Mucosa of descending colon (tissue), 3 donors: ENCODE results near the gene HSPA1A. TPM values are rescaled to one million over a fixed set of nuclear protein-coding genes. Genes with fewer than 3 reads are reported as not detected.
A peak's percentile ranks its signal among the peaks of the same experiment; 100 is the strongest.
"Not testable (repeated sequence)": the region's sequence is repeated elsewhere in the genome, so short reads cannot be mapped to it uniquely, and the experiment has no call there.

ENCODE experiments used
- ATAC-seq: fragments of 200-7000 bp; cut with Tn5 transposase; one replicate; pipeline ENCODE4 v1.9.1; 2020; ENCODE audit warnings: mild to moderate bottlenecking, moderate library complexity
- DNase-seq, 3 donors: peaks; one replicate each; pipeline ENCODE4 v3.0.0-alpha.2; 2020
- H3K36me3 ChIP-seq: fragments of 200-600 bp; one replicate; pipeline ENCODE4 v1.8.0; 2021; ENCODE audit warnings: low read depth, mild to moderate bottlenecking
- H3K4me1 ChIP-seq: fragments of 200-600 bp; one replicate; pipeline ENCODE4 v1.8.0; 2021; ENCODE audit warnings: low read depth, mild to moderate bottlenecking
- H3K4me3 ChIP-seq: fragments of 200-600 bp; one replicate; pipeline ENCODE4 v1.8.0; 2021; ENCODE audit warnings: mild to moderate bottlenecking
- H3K9me3 ChIP-seq: fragments of 200-600 bp; one replicate; pipeline ENCODE4 v1.8.0; 2021; ENCODE audit warnings: mild to moderate bottlenecking
- CTCF ChIP-seq: fragments of 200-600 bp; IDR thresholded peaks from one replicate; pipeline ENCODE4 v1.8.0; 2022; ENCODE audit warnings: antibody characterized with exemption, mild to moderate bottlenecking
- intact Hi-C, 2 donors: fragments of 100-400 bp; cut with DNase I in 1 of 2; cut with micrococcal nuclease in 1 of 2; formaldehyde crosslinking; loops; one replicate each; pipeline versions ENCODE4 v1.11.0 to v1.11.1; 2022; cut with DNase I, micrococcal nuclease
- total RNA-seq, 3 donors: library from RNA; stranded (reverse); fragmentation: NEBNext Ultra II Directional in 2 of 3; extraction: Animal tissue kit (Norgen Biotek cat#: 25700) in 2 of 3; gene quantifications; one replicate each; pipeline versions ENCODE4 v1.2.1 to v1.2.4, GENCODE V29; 2021 to 2023
- donor health status: DM: no; HTN: no; CAD: no; lungs with moderate emphysema.
- donor health status: DM: no; HTN: no; CAD: no.
- donor health status: DM: no; HTN: yes; CAD: no.

Gene HSPA1A
- total RNA-seq, 3 donors from 2014 or later: 73.6 to 274 (median 107) TPM

DNA sequence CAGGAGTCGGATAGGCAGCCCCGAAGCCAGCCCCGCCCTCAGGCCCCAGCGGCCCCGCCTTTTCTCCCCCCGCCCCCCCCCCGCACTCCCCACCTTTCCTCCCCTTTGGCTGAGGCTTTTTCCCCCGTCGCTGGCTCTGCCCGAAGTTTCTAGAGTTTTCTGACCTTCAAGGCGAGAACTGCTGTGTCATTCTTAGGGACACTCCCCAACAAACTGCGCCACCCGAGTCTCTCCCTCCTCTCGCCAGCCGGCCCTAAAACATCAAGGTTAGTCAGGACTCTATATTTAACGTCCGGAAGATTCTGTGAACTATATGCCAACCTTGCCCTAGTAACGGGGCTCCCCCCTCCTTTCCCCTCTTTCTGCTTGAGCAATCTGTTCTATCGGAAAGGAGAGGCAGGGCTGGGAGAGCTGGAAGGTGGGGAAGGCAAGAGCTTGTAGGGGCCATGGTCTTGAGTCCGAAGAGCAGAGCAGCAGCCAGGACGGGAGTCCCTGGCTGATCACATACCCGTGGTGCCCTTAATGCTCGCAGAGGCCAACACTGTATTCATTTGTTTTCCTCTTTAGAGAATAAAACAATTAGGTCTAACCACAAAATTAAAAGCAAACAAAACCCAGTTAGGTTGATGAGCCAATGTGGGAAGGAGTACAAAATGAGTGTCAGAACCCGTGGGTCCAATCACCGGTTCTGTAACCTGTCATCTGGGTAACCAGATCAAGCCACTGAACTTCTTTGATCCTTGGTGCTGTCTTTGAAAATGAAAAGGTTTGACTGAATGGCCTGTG, 6.9 kb downstream of the HSPA1A start:
- peak overlapping the region; percentile 14 for H3K4me3 ChIP-seq
- no peak for TF ChIP-seq CTCF
- DNase-seq (peak; percentile 85 to 89 (median 86)), ATAC-seq (peak; percentile 66)
- intact Hi-C loops: no loop called here
- H3K36me3 ChIP-seq: peaks cover under 1% of the 10 kb centered on the region
- H3K4me1 ChIP-seq: peaks cover 69% of the 10 kb centered on the region
- H3K9me3 ChIP-seq: no peaks in the 10 kb centered on the region

DNA sequence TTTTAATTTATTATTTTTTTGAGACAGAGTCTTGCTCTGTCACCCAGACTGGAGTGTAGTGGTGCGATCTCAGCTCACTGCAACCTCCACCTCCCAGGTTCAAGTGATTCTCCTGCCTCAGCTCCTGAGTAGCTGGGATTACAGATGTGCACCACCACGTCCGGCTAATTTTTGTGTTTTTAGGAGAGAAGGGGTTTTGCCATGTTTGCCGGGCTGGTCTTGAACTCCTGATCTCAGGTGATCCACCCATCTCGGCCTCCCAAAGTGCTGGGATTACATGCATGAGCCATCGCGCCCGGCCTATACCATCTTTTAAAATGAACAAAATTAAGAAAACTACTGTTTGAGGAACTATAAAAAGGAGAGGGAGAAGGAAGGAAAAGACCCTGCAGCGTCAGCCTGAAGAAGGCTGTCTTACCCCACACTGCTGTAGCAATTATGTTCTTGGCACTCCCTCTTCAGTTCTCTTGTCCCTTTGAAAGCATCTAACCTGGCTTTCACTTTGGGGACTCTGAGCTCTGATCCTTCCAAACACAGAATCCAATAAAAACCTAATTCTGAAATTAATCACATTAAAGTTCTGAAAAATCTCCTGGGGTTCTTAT, 8.4 kb downstream of the HSPA1A start:
- DNase-seq, H3K4me3 ChIP-seq, intact Hi-C loops, ATAC-seq, H3K36me3 ChIP-seq, H3K9me3 ChIP-seq: not testable (repeated sequence)
- peaks cover 60% of the 10 kb centered on the region for H3K4me1 ChIP-seq

- intact Hi-C loops: no loop called here
- no peak for TF ChIP-seq CTCF
- H3K36me3 ChIP-seq: peaks cover 4% of the 10 kb centered on the region
- H3K9me3 ChIP-seq: no peaks in the 10 kb centered on the region
- no peak for ATAC-seq
- H3K4me1 ChIP-seq: peaks cover 42% of the 10 kb centered on the region
- no peak overlapping the region for H3K4me3 ChIP-seq
- no peak for DNase-seq
These were observed 10.2 kb downstream of the HSPA1A start for GRCh38 chr6:31825553-31825952.

DNA sequence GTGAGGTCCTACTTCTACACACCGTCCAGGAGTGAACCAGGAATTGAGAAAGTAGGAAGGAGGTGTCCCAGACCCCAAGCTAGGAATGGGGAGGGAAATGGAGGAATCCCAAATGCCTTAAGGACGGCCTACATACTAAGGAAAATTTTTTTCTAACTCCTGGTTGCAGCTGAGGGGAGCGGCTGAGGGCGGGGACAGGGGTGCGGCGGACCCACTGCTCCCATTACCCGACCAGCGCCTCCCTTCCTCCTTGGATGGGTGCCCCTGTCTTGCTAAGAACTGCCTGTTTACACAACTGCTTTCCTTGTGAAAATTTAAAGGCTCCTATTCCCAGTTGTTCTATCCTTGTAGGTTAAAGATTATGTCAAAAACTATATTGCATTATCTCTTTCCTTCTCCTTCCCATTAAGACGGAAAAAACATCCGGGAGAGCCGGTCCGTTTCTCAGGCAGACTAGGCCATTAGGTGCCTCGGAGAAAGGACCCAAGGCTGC, 11.5 kb downstream of the HSPA1A start:
- no peaks in the 10 kb centered on the region for H3K9me3 ChIP-seq
- no peak for TF ChIP-seq CTCF
- peaks cover 4% of the 10 kb centered on the region for H3K36me3 ChIP-seq
- ATAC-seq: peak; percentile 64
- peak overlapping the region; percentile 54 for H3K4me3 ChIP-seq
- intact Hi-C loops: no loop called here
- peaks cover 44% of the 10 kb centered on the region for H3K4me1 ChIP-seq
- peak; percentile 90 to 94 (median 94) for DNase-seq

DNA sequence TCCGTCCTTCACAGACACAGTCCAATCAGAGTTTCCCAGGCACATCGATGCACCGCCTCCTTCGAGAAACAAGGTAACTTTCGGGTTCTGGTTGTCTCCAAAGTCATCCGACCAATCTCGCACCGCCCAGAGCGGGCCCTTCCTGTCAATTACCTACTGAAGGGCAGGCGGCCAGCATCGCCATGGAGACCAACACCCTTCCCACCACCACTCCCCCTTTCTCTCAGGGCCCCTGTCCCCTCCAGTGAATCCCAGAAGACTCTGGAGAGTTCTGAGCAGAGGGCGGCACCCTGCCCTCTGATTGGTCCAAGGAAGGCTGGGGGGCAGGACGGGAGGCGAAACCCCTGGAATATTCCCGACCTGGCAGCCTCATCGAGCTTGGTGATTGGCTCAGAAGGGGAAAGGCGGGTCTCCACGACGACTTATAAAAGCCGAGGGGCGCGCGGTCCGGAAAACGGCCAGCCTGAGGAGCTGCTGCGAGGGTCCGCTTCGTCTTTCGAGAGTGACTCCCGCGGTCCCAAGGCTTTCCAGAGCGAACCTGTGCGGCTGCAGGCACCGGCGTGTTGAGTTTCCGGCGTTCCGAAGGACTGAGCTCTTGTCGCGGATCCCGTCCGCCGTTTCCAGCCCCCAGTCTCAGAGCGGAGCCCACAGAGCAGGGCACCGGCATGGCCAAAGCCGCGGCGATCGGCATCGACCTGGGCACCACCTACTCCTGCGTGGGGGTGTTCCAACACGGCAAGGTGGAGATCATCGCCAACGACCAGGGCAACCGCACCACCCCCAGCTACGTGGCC, 12.1 kb downstream of the HSPA1A start, which contains the start of gene HSPA1B:
TSS of gene HSPA1B (plus strand) at position 453 of the 794 bp plus-strand sequence. CDS start at position 666, 213 bp downstream.
- ATAC-seq (peak; percentile 84), DNase-seq (peak; percentile 98 to 99 (median 99))
- peaks cover 49% of the 10 kb centered on the region for H3K4me1 ChIP-seq
- no peaks in the 10 kb centered on the region for H3K9me3 ChIP-seq
- TF ChIP-seq CTCF: no peak
- peaks cover 4% of the 10 kb centered on the region for H3K36me3 ChIP-seq
- intact Hi-C loops: no loop called here
- H3K4me3 ChIP-seq: peak within 1 kb of the TSS; percentile 54
